CD4-positive, alpha-beta T cell treated with Interleukin-4 for 4 hours (primary cell): Measurements from ENCODE around the gene MSI2.

ENCODE experiments used
- DNase-seq: peaks from one replicate; pipeline ENCODE4 v3.0.0-alpha.2; 2020

Gene MSI2

GRCh38 chr17:57466017-57466471, 209.7 kb downstream of the MSI2 start:
- no peak for DNase-seq

GRCh38 chr17:57466521-57466920, 210.2 kb downstream of the MSI2 start:
- DNase-seq: no peak

- DNase-seq: no peak
Measured at GRCh38 chr17:57467226-57467625, 210.9 kb downstream of the MSI2 start.

GRCh38 chr17:57467801-57468200, 211.5 kb downstream of the MSI2 start:
- no peak for DNase-seq

GRCh38 chr17:57468932-57469775, 212.8 kb downstream of the MSI2 start:
- DNase-seq: no peak

- no peak for DNase-seq
Measured at GRCh38 chr17:57470906-57471305, 214.6 kb downstream of the MSI2 start.

- DNase-seq: no peak
Measured at GRCh38 chr17:57471868-57472368, 215.6 kb downstream of the MSI2 start.

GRCh38 chr17:57475796-57476195, 219.5 kb downstream of the MSI2 start:
- DNase-seq: no peak

GRCh38 chr17:57477522-57478362, 221.4 kb downstream of the MSI2 start:
- DNase-seq: no peak

GRCh38 chr17:57478478-57479250, 222.3 kb downstream of the MSI2 start:
- DNase-seq: no peak

- DNase-seq: no peak
Measured at GRCh38 chr17:57480438-57481196, 224.3 kb downstream of the MSI2 start.

- no peak for DNase-seq
Measured at GRCh38 chr17:57481910-57482391, 225.6 kb downstream of the MSI2 start.

GRCh38 chr17:57482657-57483056, 226.3 kb downstream of the MSI2 start:
- no peak for DNase-seq

GRCh38 chr17:57484081-57484666, 227.9 kb downstream of the MSI2 start:
- DNase-seq: no peak

GRCh38 chr17:57484826-57485565, 228.7 kb downstream of the MSI2 start:
- no peak for DNase-seq

- no peak for DNase-seq
Measured at GRCh38 chr17:57485566-57485865, 229.2 kb downstream of the MSI2 start.

- DNase-seq: no peak
Measured at GRCh38 chr17:57485916-57486881, 229.9 kb downstream of the MSI2 start.

- no peak for DNase-seq
Measured at GRCh38 chr17:57486882-57487301, 230.6 kb downstream of the MSI2 start.

GRCh38 chr17:57487573-57487972, 231.2 kb downstream of the MSI2 start:
- DNase-seq: no peak

- DNase-seq: no peak
Measured at GRCh38 chr17:57488856-57489255, 232.5 kb downstream of the MSI2 start.
